CD14-positive monocyte (primary cell): ENCODE results near the gene CD74. TPM values are rescaled to one million over a fixed set of nuclear protein-coding genes. Genes with fewer than 3 reads are reported as not detected.

Experiments
- DNase-seq, 3 donors: peaks; one replicate each; pipeline ENCODE4 v3.0.0-alpha.2; 2011 to 2022
- H2AFZ ChIP-seq: 2 replicates; pipeline ENCODE4 v1.6.0; 2012; ENCODE audit warnings: mild to moderate bottlenecking, low read depth, low read length, inconsistent platforms; ENCODE audit not compliant: insufficient read depth, poor library complexity, severe bottlenecking
- H3K27ac ChIP-seq, 2 donors: 1 replicate in 1 of 2; 2 replicates in 1 of 2; pipeline ENCODE4 v1.5.1; 2012 to 2013; ENCODE audit warnings: low read length in 2 of 2, control low read depth in 1 of 2, inconsistent platforms in 1 of 2, low read depth in 1 of 2, mild to moderate bottlenecking in 1 of 2
- H3K27me3 ChIP-seq, 2 donors: one replicate each; pipeline versions ENCODE4 v1.6.0 to v1.6.1; 2011 to 2013; ENCODE audit warnings: low read length in 2 of 2; ENCODE audit not compliant: control insufficient read depth in 2 of 2, insufficient read depth in 2 of 2
- H3K36me3 ChIP-seq, 2 donors: replicated peaks in 1 of 2; 1 replicate in 1 of 2; 2 replicates in 1 of 2; pipeline versions ENCODE4 v1.5.1 to v1.6.1; 2012 to 2013; ENCODE audit warnings: low read length in 2 of 2, control low read depth in 1 of 2, inconsistent platforms in 1 of 2, mild to moderate bottlenecking in 1 of 2; ENCODE audit not compliant: insufficient read depth in 2 of 2, control insufficient read depth in 1 of 2
- H3K4me1 ChIP-seq, 2 donors: 1 replicate in 1 of 2; 2 replicates in 1 of 2; pipeline versions ENCODE4 v1.5.1 to v1.6.1; 2012 to 2013; ENCODE audit warnings: low read length in 2 of 2, control low read depth in 1 of 2, inconsistent platforms in 1 of 2, mild to moderate bottlenecking in 1 of 2, moderate library complexity in 1 of 2; ENCODE audit not compliant: insufficient read depth in 2 of 2, control insufficient read depth in 1 of 2
- H3K4me2 ChIP-seq: replicated peaks from 2 replicates; pipeline ENCODE3; 2012; ENCODE audit warnings: low read length, moderate library complexity, mild to moderate bottlenecking; ENCODE audit not compliant: poor library complexity, severe bottlenecking; ENCODE audit errors: extremely low read depth
- H3K4me3 ChIP-seq, 3 experiments: fragments of 200-600 bp in 1 of 3; sonication (generic) in 1 of 3; replicated peaks in 1 of 3; 1 replicate in 2 of 3; 2 replicates in 1 of 3; pipeline ENCODE4 v1.5.1; 2011 to 2013; ENCODE audit warnings: low read length in 3 of 3, mild to moderate bottlenecking in 3 of 3, control low read depth in 2 of 3, low read depth in 2 of 3, inconsistent platforms in 1 of 3, moderate library complexity in 1 of 3
- H3K79me2 ChIP-seq: 2 replicates; pipeline ENCODE4 v1.6.0; 2012; ENCODE audit warnings: mild to moderate bottlenecking, control low read depth, inconsistent platforms, low read length, moderate library complexity; ENCODE audit not compliant: insufficient read depth
- H3K9ac ChIP-seq: 2 replicates; pipeline ENCODE4 v1.6.0; 2017; ENCODE audit warnings: low read length, mild to moderate bottlenecking; ENCODE audit not compliant: insufficient read depth, poor library complexity, severe bottlenecking
- H3K9me3 ChIP-seq, 2 donors: replicated peaks in 1 of 2; 1 replicate in 1 of 2; 2 replicates in 1 of 2; pipeline versions ENCODE4 v1.5.1 to v1.6.1; 2012 to 2013; ENCODE audit warnings: low read length in 2 of 2, control low read depth in 1 of 2; ENCODE audit not compliant: control insufficient read depth in 1 of 2, insufficient read depth in 1 of 2
- H4K20me1 ChIP-seq: 2 replicates; pipeline ENCODE4 v1.6.0; 2012; ENCODE audit warnings: mild to moderate bottlenecking, low read length, control low read depth, moderate library complexity; ENCODE audit not compliant: insufficient read depth
- H3K27ac Mint-ChIP-seq, 7 donors: one replicate each; pipeline ENCODE4 v1.8.0; 2020; ENCODE audit warnings: mild to moderate bottlenecking in 7 of 7, mixed read lengths in 7 of 7, moderate library complexity in 6 of 7, inconsistent platforms in 2 of 7
- H3K27me3 Mint-ChIP-seq, 3 donors: one replicate each; pipeline ENCODE4 v1.8.0; 2021 to 2022; ENCODE audit warnings: low read depth in 3 of 3, mild to moderate bottlenecking in 3 of 3, mixed read lengths in 3 of 3, moderate library complexity in 3 of 3, inconsistent platforms in 1 of 3
- H3K36me3 Mint-ChIP-seq, 2 donors: one replicate each; pipeline ENCODE4 v1.8.0; 2020; ENCODE audit warnings: mixed read lengths in 2 of 2, inconsistent platforms in 1 of 2, mild to moderate bottlenecking in 1 of 2
- H3K4me1 Mint-ChIP-seq: one replicate; pipeline ENCODE4 v1.8.0; 2020; ENCODE audit warnings: mild to moderate bottlenecking, mixed read lengths
- H3K4me3 Mint-ChIP-seq, 2 donors: one replicate each; pipeline ENCODE4 v1.8.0; 2020; ENCODE audit warnings: mild to moderate bottlenecking in 2 of 2, mixed read lengths in 2 of 2, moderate library complexity in 1 of 2
- H3K9me3 Mint-ChIP-seq, 7 donors: one replicate each; pipeline ENCODE4 v1.8.0; 2020 to 2022; ENCODE audit warnings: mixed read lengths in 7 of 7, mild to moderate bottlenecking in 6 of 7, moderate library complexity in 6 of 7, inconsistent platforms in 2 of 7
- WGBS: methylation state at CpG from one replicate; pipeline ENCODE4 v1.1.5; 2013; ENCODE audit warnings: missing lambda C conversion rate; ENCODE audit not compliant: insufficient coverage; 5-methylcytosine and 5-hydroxymethylcytosine counted together
- intact Hi-C, 2 donors: fragments of 100-400 bp; cut with micrococcal nuclease; formaldehyde crosslinking; loops; one replicate each; pipeline versions ENCODE4 v1.15.0 to v1.15.1; 2023
- polyA plus RNA-seq, 3 donors: library from polyadenylated mRNA; depleted of rRNA in 1 of 3; unstranded in 2 of 3; stranded (reverse) in 1 of 3; fragments of 300-500 nt in 2 of 3; fragments of >200 nt in 1 of 3; fragmentation: Illumina TruSeq in 2 of 3; gene quantifications; 1 replicate in 2 of 3; 2 replicates in 1 of 3; pipeline ENCODE4 v1.2.3, GENCODE V29; 2012 to 2021
- TF ChIP-seq, protein P1 (sequence below): fragments of 200-600 bp; IDR thresholded peaks from one replicate; pipeline ENCODE4 v1.8.0; 2022; ENCODE audit warnings: antibody characterized with exemption, mild to moderate bottlenecking

CD74 gene
- polyA plus RNA-seq, 3 donors = 3,498 to 7,550 (median 4,939) TPM

GRCh38 chr5:150413176-150413901 is 629 bp upstream of the CD74 start:
- H3K4me3 Mint-ChIP-seq = peak overlapping the region; percentile 97 to 99
- Histone ChIP-seq H3K27ac (peak overlapping the region; percentile 98 to 99), H3K4me2 (peak overlapping the region; percentile 82), H3K9ac (peak overlapping the region; percentile 99), H3K4me1 (peaks cover 29 to 38% of the 10 kb centered on the region in 2 donors), H3K4me3 (peak overlapping the region; percentile 98 to 100 (median 100)), H4K20me1 (peaks cover 43% of the 10 kb centered on the region), H3K9me3 (no peaks in the 10 kb centered on the region), H3K79me2 (peaks cover 45% of the 10 kb centered on the region), H3K27me3 (no peaks in the 10 kb centered on the region), H2AFZ (peak overlapping the region; percentile 66), H3K36me3 (peaks cover 16 to 30% of the 10 kb centered on the region in 2 donors)
- intact Hi-C loops = loop anchor here (5.0 kb wide), 2 partner anchors 34 to 64 kb away; partner anchors contain the start of gene RPS14 (in 2 of the 2)
- H3K36me3 Mint-ChIP-seq = peaks cover 21 to 34% of the 10 kb centered on the region in 2 donors
- H3K4me1 Mint-ChIP-seq = peaks cover 36% of the 10 kb centered on the region
- 18% methylated on average over 3 of the region's 12 CpGs for WGBS
- peaks cover 0 to 6% (median 0%) of the 10 kb centered on the region in 7 donors for H3K9me3 Mint-ChIP-seq
- no peak for DNase-seq
- peaks cover 0 to 10% (median 1%) of the 10 kb centered on the region in 3 donors for H3K27me3 Mint-ChIP-seq
- TF ChIP-seq, protein P1, sequence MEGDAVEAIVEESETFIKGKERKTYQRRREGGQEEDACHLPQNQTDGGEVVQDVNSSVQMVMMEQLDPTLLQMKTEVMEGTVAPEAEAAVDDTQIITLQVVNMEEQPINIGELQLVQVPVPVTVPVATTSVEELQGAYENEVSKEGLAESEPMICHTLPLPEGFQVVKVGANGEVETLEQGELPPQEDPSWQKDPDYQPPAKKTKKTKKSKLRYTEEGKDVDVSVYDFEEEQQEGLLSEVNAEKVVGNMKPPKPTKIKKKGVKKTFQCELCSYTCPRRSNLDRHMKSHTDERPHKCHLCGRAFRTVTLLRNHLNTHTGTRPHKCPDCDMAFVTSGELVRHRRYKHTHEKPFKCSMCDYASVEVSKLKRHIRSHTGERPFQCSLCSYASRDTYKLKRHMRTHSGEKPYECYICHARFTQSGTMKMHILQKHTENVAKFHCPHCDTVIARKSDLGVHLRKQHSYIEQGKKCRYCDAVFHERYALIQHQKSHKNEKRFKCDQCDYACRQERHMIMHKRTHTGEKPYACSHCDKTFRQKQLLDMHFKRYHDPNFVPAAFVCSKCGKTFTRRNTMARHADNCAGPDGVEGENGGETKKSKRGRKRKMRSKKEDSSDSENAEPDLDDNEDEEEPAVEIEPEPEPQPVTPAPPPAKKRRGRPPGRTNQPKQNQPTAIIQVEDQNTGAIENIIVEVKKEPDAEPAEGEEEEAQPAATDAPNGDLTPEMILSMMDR = no peak
- peak overlapping the region; percentile 98 to 100 (median 99) for H3K27ac Mint-ChIP-seq

DNA sequence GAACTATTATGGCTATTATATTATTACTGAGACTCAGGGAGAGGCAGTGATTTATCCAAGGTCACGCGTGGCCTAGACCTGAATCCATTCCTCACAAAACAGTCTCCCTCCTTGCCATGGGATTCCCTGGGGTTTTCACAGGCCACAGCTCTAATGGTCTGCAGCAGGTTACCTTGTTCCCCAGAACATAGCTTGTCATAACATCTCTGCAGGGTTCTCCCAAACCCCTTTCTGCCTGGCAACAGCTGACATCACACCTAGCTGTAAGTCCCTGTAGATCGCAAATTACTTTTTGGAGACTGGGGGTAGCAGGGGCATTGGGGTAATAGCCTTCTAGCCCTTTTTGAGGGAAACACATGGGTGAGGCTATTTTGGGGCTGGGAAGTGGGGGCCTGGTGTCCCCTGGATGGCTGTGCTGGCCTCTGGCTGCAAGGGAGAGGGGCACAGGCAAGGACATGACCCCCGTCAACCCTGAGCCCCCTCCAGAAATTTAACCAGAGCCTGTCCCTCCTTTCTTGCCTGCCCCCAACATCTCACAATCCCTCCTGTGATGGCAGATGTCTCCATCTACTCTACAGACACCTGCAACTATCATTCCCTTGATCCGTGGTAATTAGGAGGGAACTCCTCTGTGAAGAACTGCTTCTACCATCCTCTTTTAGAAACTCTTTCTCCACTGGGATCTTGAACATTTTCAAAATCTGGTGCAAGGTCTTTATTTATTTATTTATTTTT is 1.3 kb downstream of the CD74 start:
- peak overlapping the region; percentile 97 to 99 for H3K4me3 Mint-ChIP-seq
- no peaks in the 10 kb centered on the region for H3K9me3 ChIP-seq
- H3K9ac ChIP-seq = peak overlapping the region; percentile 99
- DNase-seq = peak; percentile 68 to 84 (median 80)
- peaks cover 0 to 11% (median 1%) of the 10 kb centered on the region in 3 donors for H3K27me3 Mint-ChIP-seq
- peak overlapping the region; percentile 98 to 100 (median 99) for H3K27ac Mint-ChIP-seq
- H3K36me3 ChIP-seq = peaks cover 34 to 49% of the 10 kb centered on the region in 2 donors
- TF ChIP-seq, protein P1 = no peak
- H3K36me3 Mint-ChIP-seq = peaks cover 40 to 53% of the 10 kb centered on the region in 2 donors
- H3K27ac ChIP-seq = peak overlapping the region; percentile 98 to 99
- no peak overlapping the region for H2AFZ ChIP-seq
- no CpG with 5 or more reads among the region's 5 CpGs for WGBS
- peaks cover 62% of the 10 kb centered on the region for H4K20me1 ChIP-seq
- H3K4me1 ChIP-seq = peaks cover 44 to 56% of the 10 kb centered on the region in 2 donors
- intact Hi-C loops = loop anchor here (5.0 kb wide), 2 partner anchors 36 to 66 kb away; partner anchors contain the start of gene RPS14 (in 2 of the 2)
- H3K27me3 ChIP-seq = no peaks in the 10 kb centered on the region
- H3K4me3 ChIP-seq = peak overlapping the region; percentile 98 to 100 (median 100)
- H3K4me2 ChIP-seq = peak overlapping the region; percentile 82
- H3K79me2 ChIP-seq = peaks cover 64% of the 10 kb centered on the region
- H3K9me3 Mint-ChIP-seq = peaks cover 0 to 6% (median 0%) of the 10 kb centered on the region in 7 donors
- H3K4me1 Mint-ChIP-seq = peaks cover 51% of the 10 kb centered on the region
